ENCODE measurements around the gene ABCG1.

GRCh38 chr21:42261829-42262200 is 42.9 kb downstream of the ABCG1 start:
- TF ChIP-seq EZH2 (IDR thresholded peaks at IDR 0.05; ENCODE audit: borderline replicate concordance) (no peak), CTCF (IDR thresholded peaks at IDR 0.05; ENCODE audit: poor library complexity) (no peak), EZH2phosphoT487 (IDR thresholded peaks at IDR 0.05; ENCODE audit: low read depth, severe bottlenecking, unreplicated experiment) (no peak)
